Heart left ventricle (tissue), 13 donors: ENCODE results near the gene LHB.

ENCODE experiments used
- POLR2A ChIP-seq, 2 donors: fragments of 450-650 bp; IDR thresholded peaks; one replicate each; pipeline ENCODE4 v1.6.1; 2017; ENCODE audit warnings: antibody characterized with exemption in 2 of 2, mild to moderate bottlenecking in 2 of 2, moderate library complexity in 2 of 2
- TF ChIP-seq, protein P1 (sequence below), 12 donors: fragments of 200-600 bp; sonication (generic) in 4 of 12; IDR thresholded peaks; one replicate each; pipeline versions ENCODE4 v1.5.0 to v1.8.0; 2018 to 2022; ENCODE audit warnings: antibody characterized with exemption in 12 of 12, mild to moderate bottlenecking in 5 of 12
- donor health status: ischemic (EF 13 %, LVEDD 7.1; RV severe dilation, severe dysfunction).
- donor health status: DM: no; HTN: yes; CAD: no.
- donor health status: DM: no; HTN: no; CAD: no.
- donor health status: ischemic (EF 25% LVEDD 6.9; RV normal size, moderate dysfunction).
- donor health status: ischemic (EF 25% LVEDD 5.7; RV mildly dilated, moderate dysfunction).
- donor health status: ischemic (EF 35%, LVEDD 5.7; RV mildly dilated, moderate dysfunction).
- donor health status: nonischemic (EF 11% LVEDD 7.7; RV severe dilation, severe dysfunction).
- donor health status: DM: yes; HTN: yes; CAD: no.
- donor health status: PGD.
- donor health status: ischemic (EF 29% LVEDD 5.4; RV normal size, mild dysfunction).
- donor health status: nonischemic (EF 23%, LVEDD 6.1; RV moderate dilation, normal function).

DNA sequence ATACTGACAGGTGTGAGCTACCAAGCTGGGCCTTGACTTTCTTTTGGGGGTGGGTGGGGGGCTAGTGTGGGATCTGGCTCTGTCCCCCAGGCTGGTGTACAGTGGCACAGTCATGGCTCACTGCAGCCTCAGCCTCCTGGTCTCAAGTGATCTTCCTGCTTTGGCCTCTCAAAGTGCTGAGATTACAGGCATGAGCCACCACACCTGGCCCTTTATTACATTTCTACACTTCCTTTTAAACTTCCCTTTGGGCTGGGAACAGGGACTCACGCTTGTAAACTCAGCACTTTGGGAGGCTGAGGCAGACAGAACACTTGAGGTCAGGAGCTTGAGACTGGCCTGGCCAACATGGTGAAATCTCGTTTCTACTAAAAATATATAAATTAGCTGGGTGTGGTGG, 39.8 kb downstream of the LHB start:
- TF ChIP-seq, protein P1, sequence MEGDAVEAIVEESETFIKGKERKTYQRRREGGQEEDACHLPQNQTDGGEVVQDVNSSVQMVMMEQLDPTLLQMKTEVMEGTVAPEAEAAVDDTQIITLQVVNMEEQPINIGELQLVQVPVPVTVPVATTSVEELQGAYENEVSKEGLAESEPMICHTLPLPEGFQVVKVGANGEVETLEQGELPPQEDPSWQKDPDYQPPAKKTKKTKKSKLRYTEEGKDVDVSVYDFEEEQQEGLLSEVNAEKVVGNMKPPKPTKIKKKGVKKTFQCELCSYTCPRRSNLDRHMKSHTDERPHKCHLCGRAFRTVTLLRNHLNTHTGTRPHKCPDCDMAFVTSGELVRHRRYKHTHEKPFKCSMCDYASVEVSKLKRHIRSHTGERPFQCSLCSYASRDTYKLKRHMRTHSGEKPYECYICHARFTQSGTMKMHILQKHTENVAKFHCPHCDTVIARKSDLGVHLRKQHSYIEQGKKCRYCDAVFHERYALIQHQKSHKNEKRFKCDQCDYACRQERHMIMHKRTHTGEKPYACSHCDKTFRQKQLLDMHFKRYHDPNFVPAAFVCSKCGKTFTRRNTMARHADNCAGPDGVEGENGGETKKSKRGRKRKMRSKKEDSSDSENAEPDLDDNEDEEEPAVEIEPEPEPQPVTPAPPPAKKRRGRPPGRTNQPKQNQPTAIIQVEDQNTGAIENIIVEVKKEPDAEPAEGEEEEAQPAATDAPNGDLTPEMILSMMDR (IDR thresholded peaks at IDR 0.05), result no peak
- TF ChIP-seq POLR2A (IDR thresholded peaks at IDR 0.05), result no peak
